Body of pancreas (tissue), 4 donors: ENCODE results near the gene PTPRD. TPM values are rescaled to one million over a fixed set of nuclear protein-coding genes. Genes with fewer than 3 reads are reported as not detected.

Experiments
- ATAC-seq: fragments of 150-250 bp; one replicate; pipeline ENCODE4 v1.9.1; 2016
- DNase-seq, 4 donors: peaks; one replicate each; pipeline ENCODE4 v3.0.0-alpha.2; 2019
- H3K27ac ChIP-seq, 4 donors: fragments of 200-600 bp; sonication (generic); 1 replicate in 3 of 4; 2 replicates in 1 of 4; pipeline versions ENCODE4 v1.5.1 to v1.6.1; 2016 to 2019; ENCODE audit warnings: mild to moderate bottlenecking in 1 of 4, mixed read lengths in 1 of 4, moderate library complexity in 1 of 4
- H3K27me3 ChIP-seq, 2 donors: fragments of 200-600 bp; sonication (generic); one replicate each; pipeline ENCODE4 v1.6.0; 2016; ENCODE audit warnings: mild to moderate bottlenecking in 1 of 2
- H3K36me3 ChIP-seq, 2 donors: fragments of 200-600 bp; sonication (generic); replicated peaks in 1 of 2; 2 replicates each; pipeline ENCODE4 v1.5.1; 2016; ENCODE audit warnings: low read depth in 2 of 2; ENCODE audit not compliant: insufficient read depth in 1 of 2
- H3K4me1 ChIP-seq: fragments of 200-600 bp; sonication (generic); one replicate; pipeline ENCODE4 v1.6.0; 2016
- H3K4me3 ChIP-seq, 2 donors: fragments of 200-600 bp; sonication (generic); 1 replicate in 1 of 2; 2 replicates in 1 of 2; pipeline ENCODE4 v1.5.1; 2016 to 2019
- H3K9me3 ChIP-seq, 3 donors: fragments of 200-600 bp; sonication (generic); 1 replicate in 2 of 3; 2 replicates in 1 of 3; pipeline ENCODE4 v1.5.1; 2016
- CTCF ChIP-seq, 7 experiments: fragments of 450-650 bp in 4 of 7; fragments of 200-600 bp in 3 of 7; sonication (generic) in 3 of 7; IDR thresholded peaks; one replicate each; pipeline ENCODE4 v1.5.1; 2016 to 2019; ENCODE audit warnings: antibody characterized with exemption in 7 of 7
- POLR2A ChIP-seq, 3 donors: fragments of 450-650 bp; IDR thresholded peaks; one replicate each; pipeline ENCODE4 v1.6.1; 2016; ENCODE audit warnings: antibody characterized with exemption in 3 of 3, mild to moderate bottlenecking in 2 of 3
- whole genome bisulfite sequencing, 2 donors: methylation state at CpG; one replicate each; pipeline ENCODE4 v1.1.5; 2017; 5-methylcytosine and 5-hydroxymethylcytosine counted together
- intact Hi-C: fragments of 100-400 bp; cut with DNase I; formaldehyde crosslinking; loops from one replicate; pipeline ENCODE4 v1.15.1; 2023
- total RNA-seq, 2 donors: library from RNA; depleted of rRNA; stranded (reverse); fragments of >200 nt; gene quantifications; one replicate each; pipeline ENCODE4 v1.1.0, GENCODE V29; 2016

Gene PTPRD
- total RNA-seq, 2 donors from 2014 or later: 4.3 to 4.9 TPM

GRCh38 chr9:8680658-8681057 lies 1932.1 kb downstream of the PTPRD start:
- no peaks in the 10 kb centered on the region for H3K27me3 ChIP-seq
- no peak overlapping the region for H3K4me3 ChIP-seq
- WGBS, 2 donors: 31 to 45% methylated on average over 2 of the region's 2 CpGs
- no peaks in the 10 kb centered on the region for H3K9me3 ChIP-seq
- ATAC-seq: no peak
- H3K27ac ChIP-seq: no peak overlapping the region
- H3K36me3 ChIP-seq: no peaks in the 10 kb centered on the region
- intact Hi-C loops: no loop called here
- DNase-seq: no peak
- H3K4me1 ChIP-seq: no peaks in the 10 kb centered on the region
- TF ChIP-seq POLR2A (IDR thresholded peaks at IDR 0.05): no peak
- no peak for TF ChIP-seq CTCF (IDR thresholded peaks at IDR 0.05)

GRCh38 chr9:8680157-8680556 lies 1932.6 kb downstream of the PTPRD start:
- no peak for ATAC-seq
- TF ChIP-seq CTCF (IDR thresholded peaks at IDR 0.05) (no peak), POLR2A (IDR thresholded peaks at IDR 0.05) (no peak)
- H3K9me3 ChIP-seq: no peaks in the 10 kb centered on the region
- no peak overlapping the region for H3K4me3 ChIP-seq
- 78 to 81% methylated on average over 3 of the region's 3 CpGs for WGBS, 2 donors
- H3K27ac ChIP-seq: no peak overlapping the region
- no peaks in the 10 kb centered on the region for H3K27me3 ChIP-seq
- no peaks in the 10 kb centered on the region for H3K4me1 ChIP-seq
- intact Hi-C loops: no loop called here
- H3K36me3 ChIP-seq: no peaks in the 10 kb centered on the region
- DNase-seq: no peak

- TF ChIP-seq CTCF (IDR thresholded peaks at IDR 0.05): no peak
- no peak for TF ChIP-seq POLR2A (IDR thresholded peaks at IDR 0.05)
- WGBS, 2 donors: 74 to 79% methylated on average over 2 of the region's 2 CpGs
- no peaks in the 10 kb centered on the region for H3K36me3 ChIP-seq
- ATAC-seq (no peak), DNase-seq (no peak)
- intact Hi-C loops: no loop called here
- no peaks in the 10 kb centered on the region for H3K27me3 ChIP-seq
- H3K4me1 ChIP-seq: no peaks in the 10 kb centered on the region
- H3K4me3 ChIP-seq: no peak overlapping the region
- no peaks in the 10 kb centered on the region for H3K9me3 ChIP-seq
- H3K27ac ChIP-seq: no peak overlapping the region
Measured at GRCh38 chr9:8679371-8679822, 1933.4 kb downstream of the PTPRD start.

- DNase-seq (no peak), ATAC-seq (no peak)
- Histone ChIP-seq H3K4me3 (no peak overlapping the region), H3K27ac (no peak overlapping the region), H3K36me3 (no peaks in the 10 kb centered on the region), H3K9me3 (no peaks in the 10 kb centered on the region), H3K4me1 (no peaks in the 10 kb centered on the region), H3K27me3 (no peaks in the 10 kb centered on the region)
- TF ChIP-seq POLR2A (IDR thresholded peaks at IDR 0.05): no peak
- TF ChIP-seq CTCF (IDR thresholded peaks at IDR 0.05): no peak
- intact Hi-C loops: no loop called here
- whole genome bisulfite sequencing, 2 donors: 33 to 34% methylated on average over 4 of the region's 4 CpGs
Measured at GRCh38 chr9:8677741-8678140, 1935.1 kb downstream of the PTPRD start.

GRCh38 chr9:8674536-8674935 lies 1938.3 kb downstream of the PTPRD start:
- no peaks in the 10 kb centered on the region for H3K9me3 ChIP-seq
- no peak overlapping the region for H3K4me3 ChIP-seq
- TF ChIP-seq POLR2A (IDR thresholded peaks at IDR 0.05): no peak
- TF ChIP-seq CTCF (IDR thresholded peaks at IDR 0.05): no peak
- H3K36me3 ChIP-seq: no peaks in the 10 kb centered on the region
- no peaks in the 10 kb centered on the region for H3K27me3 ChIP-seq
- intact Hi-C loops: no loop called here
- ATAC-seq (no peak), DNase-seq (no peak)
- H3K27ac ChIP-seq: no peak overlapping the region
- no peaks in the 10 kb centered on the region for H3K4me1 ChIP-seq
